Prostate gland (tissue), 2 donors: ENCODE results near the gene CENPH.

Source experiments
- POLR2A ChIP-seq: fragments of 450-650 bp; IDR thresholded peaks from one replicate; pipeline ENCODE4 v1.6.1; 2016; ENCODE audit warnings: antibody characterized with exemption, mild to moderate bottlenecking
- POLR2AphosphoS5 ChIP-seq: sonication (generic); formaldehyde crosslinking; IDR thresholded peaks from one replicate; pipeline ENCODE4 v1.6.1; 2017; ENCODE audit warnings: antibody characterized with exemption
- TF ChIP-seq, protein P1 (sequence below), 4 experiments: fragments of 200-600 bp in 2 of 4; fragments of 450-650 bp in 2 of 4; sonication (generic) in 2 of 4; IDR thresholded peaks; 1 replicate in 3 of 4; 2 replicates in 1 of 4; pipeline ENCODE4 v1.5.1; 2016 to 2019; ENCODE audit warnings: antibody characterized with exemption in 4 of 4, mild to moderate bottlenecking in 2 of 4, moderate library complexity in 2 of 4

DNA sequence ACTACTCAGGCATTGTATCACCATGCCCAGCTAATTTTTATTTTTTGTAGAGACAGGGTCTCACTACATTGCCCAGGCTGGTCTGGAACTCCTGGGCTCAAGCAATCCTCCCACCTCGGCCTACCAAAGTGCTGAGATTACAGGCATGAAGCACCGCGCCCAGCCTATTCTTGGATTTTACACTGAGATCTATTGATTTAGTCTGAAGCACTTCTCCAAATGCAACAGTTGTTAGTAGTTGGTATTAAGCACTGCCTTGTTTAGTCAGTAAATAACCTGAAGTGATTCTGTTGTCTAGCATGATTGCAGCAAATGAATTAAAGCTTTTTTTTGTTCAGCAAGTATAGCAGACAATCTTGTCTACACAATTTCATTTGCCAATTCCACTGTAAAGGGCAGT is 31.3 kb upstream of the CENPH start:
- TF ChIP-seq POLR2A (no peak), POLR2AphosphoS5 (no peak)
- TF ChIP-seq, protein P1, sequence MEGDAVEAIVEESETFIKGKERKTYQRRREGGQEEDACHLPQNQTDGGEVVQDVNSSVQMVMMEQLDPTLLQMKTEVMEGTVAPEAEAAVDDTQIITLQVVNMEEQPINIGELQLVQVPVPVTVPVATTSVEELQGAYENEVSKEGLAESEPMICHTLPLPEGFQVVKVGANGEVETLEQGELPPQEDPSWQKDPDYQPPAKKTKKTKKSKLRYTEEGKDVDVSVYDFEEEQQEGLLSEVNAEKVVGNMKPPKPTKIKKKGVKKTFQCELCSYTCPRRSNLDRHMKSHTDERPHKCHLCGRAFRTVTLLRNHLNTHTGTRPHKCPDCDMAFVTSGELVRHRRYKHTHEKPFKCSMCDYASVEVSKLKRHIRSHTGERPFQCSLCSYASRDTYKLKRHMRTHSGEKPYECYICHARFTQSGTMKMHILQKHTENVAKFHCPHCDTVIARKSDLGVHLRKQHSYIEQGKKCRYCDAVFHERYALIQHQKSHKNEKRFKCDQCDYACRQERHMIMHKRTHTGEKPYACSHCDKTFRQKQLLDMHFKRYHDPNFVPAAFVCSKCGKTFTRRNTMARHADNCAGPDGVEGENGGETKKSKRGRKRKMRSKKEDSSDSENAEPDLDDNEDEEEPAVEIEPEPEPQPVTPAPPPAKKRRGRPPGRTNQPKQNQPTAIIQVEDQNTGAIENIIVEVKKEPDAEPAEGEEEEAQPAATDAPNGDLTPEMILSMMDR (IDR thresholded peaks at IDR 0.05): no peak
